AG09309 (cell line): ENCODE results near the gene LACRT.

Experiments used
- DNase-seq: peaks from one replicate; pipeline ENCODE4 v3.0.0-alpha.2; 2010; ENCODE audit warnings: low read depth
- H3K4me3 ChIP-seq: 2 replicates; pipeline ENCODE4 v1.5.1; 2011; ENCODE audit warnings: mild to moderate bottlenecking, low read depth, low read length, moderate library complexity; ENCODE audit not compliant: control insufficient read depth
- CTCF ChIP-seq: IDR thresholded peaks from 2 replicates; pipeline ENCODE4 v1.5.1; 2011; ENCODE audit warnings: mild to moderate bottlenecking, low read depth, low read length, inconsistent platforms; ENCODE audit not compliant: insufficient read depth, control insufficient read depth; ENCODE audit errors: missing control alignments

The LACRT gene

DNA sequence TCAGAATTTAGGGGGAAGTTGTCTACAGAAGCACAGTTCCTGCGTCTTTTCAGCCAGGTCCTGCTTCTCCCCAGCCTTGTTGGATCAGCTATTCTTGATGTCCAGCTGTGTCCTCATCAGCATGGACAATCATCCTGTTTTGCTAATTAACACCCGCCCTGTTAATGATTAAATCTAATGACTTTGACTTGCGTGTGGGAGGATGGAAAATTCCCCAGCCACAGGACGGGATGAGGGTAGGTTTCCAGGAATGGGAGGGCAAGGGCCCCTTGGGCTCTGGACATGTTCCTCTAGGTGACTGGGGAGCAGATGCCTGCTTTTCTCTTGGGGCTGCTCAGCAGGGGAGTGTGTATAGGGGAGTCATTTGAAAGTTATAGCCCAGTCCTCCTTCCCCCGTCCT, 41.0 kb downstream of the LACRT start:
- no peak for TF ChIP-seq CTCF
- H3K4me3 ChIP-seq: no peak overlapping the region
- DNase-seq: no peak

DNA sequence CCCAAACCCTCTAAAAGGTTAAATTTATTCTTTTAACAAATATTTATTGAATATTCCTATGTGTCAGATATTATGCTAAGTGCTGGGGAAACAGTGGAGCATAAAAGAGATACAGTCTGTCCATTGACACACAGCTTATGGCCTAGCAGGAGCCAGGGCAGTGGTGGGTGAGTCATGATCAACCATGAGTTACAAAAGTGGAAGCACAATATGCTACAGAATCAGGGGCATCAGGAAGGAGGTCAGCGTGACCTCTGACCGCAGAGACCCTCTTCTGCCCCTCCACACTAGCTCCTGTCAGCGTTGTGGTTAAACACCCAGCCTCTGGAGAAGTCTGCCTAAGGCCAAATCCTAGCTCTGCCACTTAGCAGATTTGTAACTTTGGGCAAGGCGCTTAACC, 41.6 kb downstream of the LACRT start:
- no peak overlapping the region for H3K4me3 ChIP-seq
- no peak for TF ChIP-seq CTCF
- DNase-seq: no peak

GRCh38 chr12:54592316-54592715, 42.4 kb downstream of the LACRT start:
- DNase-seq: no peak
- TF ChIP-seq CTCF: no peak
- no peak overlapping the region for H3K4me3 ChIP-seq

- TF ChIP-seq CTCF: no peak
- DNase-seq: no peak
Observed at GRCh38 chr12:54590978-54591591, 43.6 kb downstream of the LACRT start.

GRCh38 chr12:54589964-54590363, 44.7 kb downstream of the LACRT start:
- no peak for TF ChIP-seq CTCF
- no peak for DNase-seq
- no peak overlapping the region for H3K4me3 ChIP-seq

More at GRCh38 chr12:54590978-54591591, 43.6 kb downstream of the LACRT start:
- H3K4me3 ChIP-seq: no peak overlapping the region

DNA sequence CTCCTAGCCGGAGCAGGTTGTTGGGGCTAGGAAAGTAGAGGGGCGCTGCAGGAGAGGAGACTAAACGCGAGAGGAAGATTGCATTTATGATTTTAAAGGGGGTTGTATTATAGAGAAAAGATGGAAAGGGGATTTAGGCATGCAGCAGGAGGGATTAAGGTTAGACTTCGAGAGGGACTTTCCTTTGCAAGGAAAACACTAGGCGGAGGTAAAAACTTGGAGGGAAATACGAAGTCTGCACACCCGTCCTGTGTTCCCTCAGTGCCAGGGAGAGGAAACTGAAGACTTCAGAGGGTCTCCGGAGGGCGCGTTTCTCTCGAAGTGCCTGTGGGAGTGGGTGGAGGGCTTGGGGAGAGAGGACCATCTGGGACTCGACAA, 45.8 kb downstream of the LACRT start:
- no peak for TF ChIP-seq CTCF
- no peak overlapping the region for H3K4me3 ChIP-seq
- DNase-seq: no peak
